Mammary epithelial cell (primary cell): Measurements from ENCODE around the gene HEPACAM.

Experiments used
- EZH2 ChIP-seq: IDR thresholded peaks from 2 replicates; pipeline ENCODE4 v1.6.1; 2012; ENCODE audit warnings: low read length, inconsistent platforms, borderline replicate concordance
- TF ChIP-seq, protein P1 (sequence below), 2 donors: IDR thresholded peaks in 1 of 2; conservative IDR thresholded peaks in 1 of 2; 2 replicates each; pipeline ENCODE4 v1.5.1; 2011 to 2012; ENCODE audit warnings: inconsistent platforms in 2 of 2, low read length in 2 of 2, mild to moderate bottlenecking in 2 of 2, control low read depth in 1 of 2, low read depth in 1 of 2; ENCODE audit not compliant: insufficient read depth in 1 of 2; ENCODE audit errors: extremely low read depth in 1 of 2

DNA sequence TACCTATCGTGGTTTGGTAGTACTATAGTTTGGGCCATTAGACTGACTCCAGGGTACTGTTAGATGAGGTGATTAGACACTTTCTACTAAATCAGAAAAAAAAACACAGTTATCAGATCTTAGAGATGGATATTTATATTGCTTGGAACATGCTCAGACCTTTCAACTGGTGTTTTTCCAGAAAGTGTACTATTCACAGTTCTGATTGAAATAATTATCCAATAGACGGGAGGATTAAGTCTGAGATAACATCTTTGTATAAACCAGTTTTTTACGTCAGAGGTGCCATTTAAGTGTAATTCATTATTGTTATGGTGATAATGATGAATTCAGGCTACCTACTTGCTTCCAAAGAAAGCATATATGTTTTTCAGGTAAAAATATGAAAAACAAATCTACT is 40.7 kb upstream of the HEPACAM start:
- TF ChIP-seq, protein P1, sequence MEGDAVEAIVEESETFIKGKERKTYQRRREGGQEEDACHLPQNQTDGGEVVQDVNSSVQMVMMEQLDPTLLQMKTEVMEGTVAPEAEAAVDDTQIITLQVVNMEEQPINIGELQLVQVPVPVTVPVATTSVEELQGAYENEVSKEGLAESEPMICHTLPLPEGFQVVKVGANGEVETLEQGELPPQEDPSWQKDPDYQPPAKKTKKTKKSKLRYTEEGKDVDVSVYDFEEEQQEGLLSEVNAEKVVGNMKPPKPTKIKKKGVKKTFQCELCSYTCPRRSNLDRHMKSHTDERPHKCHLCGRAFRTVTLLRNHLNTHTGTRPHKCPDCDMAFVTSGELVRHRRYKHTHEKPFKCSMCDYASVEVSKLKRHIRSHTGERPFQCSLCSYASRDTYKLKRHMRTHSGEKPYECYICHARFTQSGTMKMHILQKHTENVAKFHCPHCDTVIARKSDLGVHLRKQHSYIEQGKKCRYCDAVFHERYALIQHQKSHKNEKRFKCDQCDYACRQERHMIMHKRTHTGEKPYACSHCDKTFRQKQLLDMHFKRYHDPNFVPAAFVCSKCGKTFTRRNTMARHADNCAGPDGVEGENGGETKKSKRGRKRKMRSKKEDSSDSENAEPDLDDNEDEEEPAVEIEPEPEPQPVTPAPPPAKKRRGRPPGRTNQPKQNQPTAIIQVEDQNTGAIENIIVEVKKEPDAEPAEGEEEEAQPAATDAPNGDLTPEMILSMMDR (conservative IDR thresholded peaks at IDR 0.05 in 1 of 2, IDR thresholded peaks at IDR 0.05 in 1 of 2; ENCODE audit: extremely low read depth in 1 of 2, insufficient read depth in 1 of 2, low read depth in 1 of 2, low read length in 2 of 2), result no peak
- no peak for TF ChIP-seq EZH2
